ENCODE results near the gene OR5T3.

DNA sequence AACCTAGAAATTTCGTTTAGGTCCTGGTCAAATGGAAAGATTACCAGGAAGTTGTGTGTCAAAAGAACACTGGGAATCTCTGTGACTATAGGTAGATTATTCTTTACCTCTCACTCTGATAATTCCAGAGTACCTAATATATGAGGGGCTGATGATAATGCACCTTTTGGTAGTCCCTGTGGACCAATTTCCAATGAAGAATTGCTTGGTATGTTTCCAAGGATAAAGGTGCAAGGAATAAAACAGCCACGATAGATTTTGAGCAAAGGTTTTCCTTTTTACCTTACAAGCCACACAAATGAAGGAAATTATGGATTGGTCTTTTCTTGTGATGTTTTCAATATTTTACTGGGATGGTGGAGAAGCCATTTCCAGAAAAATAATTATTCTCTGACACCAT is 40.1 kb downstream of the OR5T3 start, which contains the start of gene OR8H1:
- no peak for TF ChIP-seq POLR2AphosphoS5 (IDR thresholded peaks at IDR 0.05; ENCODE audit: low read depth, low read length)
- no peak for TF ChIP-seq FOXM1 (IDR thresholded peaks at IDR 0.05; ENCODE audit: low read depth)
- no peak for TF ChIP-seq RXRA (IDR thresholded peaks at IDR 0.05; ENCODE audit: borderline replicate concordance, low read depth)
- TF ChIP-seq EP300 (IDR thresholded peaks at IDR 0.05; ENCODE audit: borderline replicate concordance in 1 of 2, low read depth in 1 of 2, low read length in 1 of 2): no peak
- TF ChIP-seq RCOR1 (IDR thresholded peaks at IDR 0.05; ENCODE audit: low read length): no peak
- no peak for TF ChIP-seq CTCF (IDR thresholded peaks at IDR 0.05)
- no peak for TF ChIP-seq NRF1 (IDR thresholded peaks at IDR 0.05; ENCODE audit: low read depth, low read length)
- TF ChIP-seq, protein P1, sequence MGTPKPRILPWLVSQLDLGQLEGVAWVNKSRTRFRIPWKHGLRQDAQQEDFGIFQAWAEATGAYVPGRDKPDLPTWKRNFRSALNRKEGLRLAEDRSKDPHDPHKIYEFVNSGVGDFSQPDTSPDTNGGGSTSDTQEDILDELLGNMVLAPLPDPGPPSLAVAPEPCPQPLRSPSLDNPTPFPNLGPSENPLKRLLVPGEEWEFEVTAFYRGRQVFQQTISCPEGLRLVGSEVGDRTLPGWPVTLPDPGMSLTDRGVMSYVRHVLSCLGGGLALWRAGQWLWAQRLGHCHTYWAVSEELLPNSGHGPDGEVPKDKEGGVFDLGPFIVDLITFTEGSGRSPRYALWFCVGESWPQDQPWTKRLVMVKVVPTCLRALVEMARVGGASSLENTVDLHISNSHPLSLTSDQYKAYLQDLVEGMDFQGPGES (IDR thresholded peaks at IDR 0.05; ENCODE audit: low read depth, low read length): no peak
- no peak for TF ChIP-seq TCF12 (IDR thresholded peaks at IDR 0.05)
- TF ChIP-seq REST (IDR thresholded peaks at IDR 0.05; ENCODE audit: low read depth, low read length): no peak
- no peak for TF ChIP-seq GABPA (IDR thresholded peaks at IDR 0.05; ENCODE audit: low read depth)
